Neutrophil (primary cell): ENCODE data around the gene ATP13A4.

Experiments used
- H3K27ac ChIP-seq: fragments of 200-600 bp; sonication (generic); 2 replicates; pipeline ENCODE4 v1.5.1; 2016; ENCODE audit warnings: mild to moderate bottlenecking, moderate library complexity
- H3K27me3 ChIP-seq: fragments of 200-600 bp; sonication (generic); 2 replicates; pipeline ENCODE4 v1.6.0; 2016; ENCODE audit warnings: mild to moderate bottlenecking
- H3K36me3 ChIP-seq: fragments of 200-600 bp; sonication (generic); 2 replicates; pipeline ENCODE4 v1.5.1; 2017
- H3K4me1 ChIP-seq, 2 experiments: fragments of 200-600 bp in 1 of 2; sonication (generic) in 1 of 2; 1 replicate in 1 of 2; 2 replicates in 1 of 2; pipeline versions ENCODE4 v1.5.1 to v1.6.1; 2013 to 2016; ENCODE audit warnings: low read depth in 1 of 2, low read length in 1 of 2, mild to moderate bottlenecking in 1 of 2, moderate library complexity in 1 of 2; ENCODE audit not compliant: control insufficient read depth in 1 of 2, insufficient read depth in 1 of 2
- H3K4me3 ChIP-seq, 2 experiments: fragments of 200-600 bp in 1 of 2; sonication (generic) in 1 of 2; 1 replicate in 1 of 2; 2 replicates in 1 of 2; pipeline ENCODE4 v1.5.1; 2013 to 2016; ENCODE audit warnings: low read depth in 1 of 2, low read length in 1 of 2, mild to moderate bottlenecking in 1 of 2, moderate library complexity in 1 of 2
- H3K9me3 ChIP-seq: fragments of 200-600 bp; sonication (generic); 2 replicates; pipeline ENCODE4 v1.5.1; 2016
- CTCF ChIP-seq: fragments of 200-600 bp; sonication (generic); IDR thresholded peaks from 2 replicates; pipeline ENCODE4 v1.5.1; 2016; ENCODE audit warnings: antibody characterized with exemption

Gene ATP13A4

DNA sequence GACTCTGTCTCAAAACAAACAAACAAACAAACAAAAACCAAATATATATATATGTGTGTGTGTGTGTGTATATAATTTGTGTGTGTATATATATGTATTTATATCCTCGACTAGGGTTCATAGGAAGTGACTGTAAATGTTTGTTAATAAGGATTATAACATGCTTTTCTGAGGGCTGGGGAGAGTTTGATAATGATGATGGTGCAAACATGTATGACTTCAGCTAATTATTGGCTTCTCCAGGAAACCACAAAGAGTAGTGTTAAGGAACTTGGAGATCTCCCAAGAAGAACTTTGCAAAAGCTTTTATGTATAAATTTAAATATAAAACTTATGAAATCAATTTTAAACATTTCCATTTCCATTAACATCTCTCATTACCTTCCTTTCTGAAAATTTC is 34.4 kb upstream of the ATP13A4 start:
- Histone ChIP-seq H3K4me1 (peaks cover 13 to 24% of the 10 kb centered on the region in 2 experiments), H3K9me3 (no peaks in the 10 kb centered on the region), H3K4me3 (no peak overlapping the region), H3K36me3 (no peaks in the 10 kb centered on the region), H3K27ac (no peak overlapping the region), H3K27me3 (no peaks in the 10 kb centered on the region)
- no peak for TF ChIP-seq CTCF

GRCh38 chr3:193586526-193586925 is 31.8 kb upstream of the ATP13A4 start:
- Histone ChIP-seq H3K9me3 (no peaks in the 10 kb centered on the region), H3K36me3 (no peaks in the 10 kb centered on the region), H3K27me3 (no peaks in the 10 kb centered on the region), H3K4me3 (no peak overlapping the region), H3K4me1 (peaks cover 0 to 11% of the 10 kb centered on the region in 2 experiments), H3K27ac (no peak overlapping the region)
- no peak for TF ChIP-seq CTCF

DNA sequence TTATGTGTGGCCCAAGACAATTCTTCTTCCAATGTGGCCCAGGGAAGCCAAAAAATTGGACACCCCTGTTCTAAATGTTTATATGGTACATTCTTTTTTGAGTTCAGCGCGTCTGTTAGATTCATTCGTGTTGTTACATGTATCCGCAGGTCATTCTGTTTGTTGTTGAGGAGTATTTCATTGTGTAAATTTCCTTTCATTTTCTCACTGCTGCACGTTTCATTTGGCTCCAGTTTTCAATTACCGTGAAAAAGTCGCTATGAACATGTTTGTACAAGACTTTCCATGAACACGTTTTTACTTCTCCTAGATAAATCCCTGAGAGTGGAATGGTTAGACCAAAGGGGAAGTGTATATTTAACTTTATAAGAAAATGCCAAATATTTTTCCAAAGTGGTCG is 30.8 kb upstream of the ATP13A4 start:
- H3K9me3 ChIP-seq, result no peaks in the 10 kb centered on the region
- no peaks in the 10 kb centered on the region for H3K27me3 ChIP-seq
- H3K4me1 ChIP-seq, result peaks cover 0 to 11% of the 10 kb centered on the region in 2 experiments
- no peak for TF ChIP-seq CTCF
- H3K27ac ChIP-seq, result no peak overlapping the region
- H3K36me3 ChIP-seq, result no peaks in the 10 kb centered on the region
- H3K4me3 ChIP-seq, result no peak overlapping the region

DNA sequence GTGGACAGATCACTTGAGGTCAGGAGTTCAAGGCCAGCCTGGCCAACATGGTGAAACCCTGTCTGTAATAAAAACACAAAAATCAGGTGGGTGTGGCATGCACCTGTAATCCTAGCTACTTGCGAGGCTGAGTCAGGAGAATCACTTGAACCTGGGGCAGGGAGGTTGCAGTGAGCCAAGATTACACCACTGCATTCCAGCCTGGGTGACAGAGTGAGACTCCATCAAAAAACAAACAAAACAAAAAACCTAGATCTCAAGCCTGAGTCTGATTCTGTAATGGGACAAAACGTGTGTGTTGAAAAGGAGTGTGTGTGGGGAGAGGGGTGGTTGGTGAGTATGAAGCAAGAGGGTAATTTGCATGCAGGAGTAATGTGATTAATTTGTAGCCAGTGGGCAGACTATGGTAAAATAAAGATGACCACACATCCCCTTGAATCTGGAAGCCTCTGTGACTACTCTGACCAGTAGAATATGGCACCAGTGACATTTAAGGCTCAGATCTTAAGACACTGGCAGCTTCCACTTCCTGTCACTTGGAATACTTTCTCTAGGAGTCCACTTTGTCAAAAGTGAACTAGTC is 19.9 kb upstream of the ATP13A4 start:
- Histone ChIP-seq H3K4me3 (no peak overlapping the region), H3K27ac (no peak overlapping the region), H3K9me3 (no peaks in the 10 kb centered on the region), H3K27me3 (no peaks in the 10 kb centered on the region), H3K36me3 (no peaks in the 10 kb centered on the region), H3K4me1 (peaks cover 5 to 6% of the 10 kb centered on the region in 2 experiments)
- no peak for TF ChIP-seq CTCF

GRCh38 chr3:193573403-193574191 is 18.9 kb upstream of the ATP13A4 start:
- peaks cover 6% of the 10 kb centered on the region for H3K27me3 ChIP-seq
- no peak overlapping the region for H3K4me3 ChIP-seq
- no peak for TF ChIP-seq CTCF
- H3K36me3 ChIP-seq, result no peaks in the 10 kb centered on the region
- H3K9me3 ChIP-seq, result no peaks in the 10 kb centered on the region
- H3K27ac ChIP-seq, result no peak overlapping the region
- peaks cover 5 to 6% of the 10 kb centered on the region in 2 experiments for H3K4me1 ChIP-seq
